Activated naive CD8-positive, alpha-beta T cell (primary cell): ENCODE results near the gene CYB5R3.
"Not testable (repeated sequence)": the region's sequence is repeated elsewhere in the genome, so short reads cannot be mapped to it uniquely, and the experiment has no call there.

Experiments
- H3K27ac Mint-ChIP-seq: one replicate; pipeline ENCODE4 v1.8.0; 2021; ENCODE audit warnings: mixed read lengths
- H3K27me3 Mint-ChIP-seq: one replicate; pipeline ENCODE4 v1.8.0; 2021; ENCODE audit warnings: mixed read lengths
- H3K36me3 Mint-ChIP-seq: one replicate; pipeline ENCODE4 v1.8.0; 2021; ENCODE audit warnings: mixed read lengths
- H3K4me1 Mint-ChIP-seq: one replicate; pipeline ENCODE4 v1.8.0; 2021; ENCODE audit warnings: low read depth, mixed read lengths
- H3K4me3 Mint-ChIP-seq: one replicate; pipeline ENCODE4 v1.8.0; 2021; ENCODE audit warnings: mild to moderate bottlenecking, mixed read lengths
- H3K9me3 Mint-ChIP-seq: one replicate; pipeline ENCODE4 v1.8.0; 2021; ENCODE audit warnings: low read depth, mixed read lengths

CYB5R3 gene

DNA sequence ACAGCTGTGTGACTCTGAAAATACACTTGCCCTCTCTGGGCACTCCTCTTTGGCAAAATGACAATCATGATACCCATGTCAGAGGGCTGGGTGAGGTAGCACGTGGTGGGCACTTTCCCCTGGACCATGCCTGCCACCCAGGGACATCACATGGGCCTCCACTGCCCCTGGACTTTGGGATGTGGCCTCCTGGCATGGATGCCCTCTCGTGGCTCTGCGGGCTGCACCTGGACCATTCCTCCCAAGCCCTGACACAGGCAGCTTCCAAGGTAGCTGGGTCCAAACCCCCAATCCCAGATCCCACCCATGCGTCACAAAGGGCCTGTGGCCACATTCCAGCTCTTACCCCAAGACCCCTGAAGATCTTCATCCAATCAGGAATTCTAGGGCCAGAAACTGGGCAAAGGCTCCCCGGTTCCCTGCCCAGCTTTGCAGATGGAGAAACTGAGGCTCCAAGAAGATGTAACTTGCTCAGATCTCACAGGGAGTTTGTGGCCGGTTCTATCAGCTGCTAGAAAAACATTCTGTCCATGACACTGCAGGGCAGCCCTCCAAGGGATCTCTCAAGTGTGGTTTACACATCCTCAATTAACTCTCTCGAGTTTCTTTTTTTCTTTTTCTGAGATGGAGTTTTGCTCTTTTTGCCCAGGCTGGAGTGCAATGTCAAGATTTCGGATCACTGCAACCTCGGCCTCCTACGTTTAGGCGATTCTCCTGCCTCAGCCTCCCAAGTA lies 35.4 kb upstream of the CYB5R3 start:
- Mint-ChIP-seq H3K36me3 (no peaks in the 10 kb centered on the region), H3K9me3 (peaks cover under 1% of the 10 kb centered on the region), H3K4me3 (no peak overlapping the region), H3K4me1 (no peaks in the 10 kb centered on the region), H3K27ac (no peak overlapping the region), H3K27me3 (no peaks in the 10 kb centered on the region)

DNA sequence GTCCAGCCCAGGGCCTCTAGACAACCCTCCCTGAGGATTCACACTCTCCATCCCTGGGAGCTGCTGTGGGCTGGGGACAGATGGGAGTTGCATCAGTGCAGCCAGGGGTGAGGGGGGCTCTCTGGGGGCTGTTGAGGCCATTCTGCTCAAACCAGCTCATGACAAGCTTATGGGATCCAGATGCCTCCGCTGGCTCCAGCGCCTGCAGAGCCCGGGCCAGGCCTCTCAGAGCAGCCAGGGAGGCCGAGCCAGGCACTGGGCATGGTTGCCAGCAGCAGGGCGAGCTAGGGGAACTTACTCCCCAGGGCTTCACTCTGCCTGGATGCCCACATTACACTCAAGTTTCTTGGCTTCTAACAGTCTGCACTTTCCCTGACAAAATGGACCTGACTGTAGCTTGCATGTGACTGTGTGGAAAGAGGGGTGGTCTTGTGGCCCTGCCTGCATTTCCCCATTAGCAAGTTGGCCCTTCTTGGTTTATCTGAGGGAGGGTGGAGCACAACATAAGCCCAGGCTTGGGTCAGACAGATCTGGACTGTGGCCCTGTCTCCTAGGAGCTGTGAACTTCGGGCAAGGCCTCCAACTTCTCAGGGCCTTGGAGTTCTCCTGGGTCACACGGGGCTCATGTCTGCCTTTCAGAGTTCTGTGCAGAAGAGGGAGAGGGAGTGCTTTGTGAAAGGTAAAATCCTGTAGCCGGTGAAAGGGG lies 34.5 kb upstream of the CYB5R3 start:
- Mint-ChIP-seq H3K4me3 (no peak overlapping the region), H3K36me3 (no peaks in the 10 kb centered on the region), H3K27ac (no peak overlapping the region), H3K27me3 (no peaks in the 10 kb centered on the region), H3K4me1 (no peaks in the 10 kb centered on the region), H3K9me3 (peaks cover 6% of the 10 kb centered on the region)

DNA sequence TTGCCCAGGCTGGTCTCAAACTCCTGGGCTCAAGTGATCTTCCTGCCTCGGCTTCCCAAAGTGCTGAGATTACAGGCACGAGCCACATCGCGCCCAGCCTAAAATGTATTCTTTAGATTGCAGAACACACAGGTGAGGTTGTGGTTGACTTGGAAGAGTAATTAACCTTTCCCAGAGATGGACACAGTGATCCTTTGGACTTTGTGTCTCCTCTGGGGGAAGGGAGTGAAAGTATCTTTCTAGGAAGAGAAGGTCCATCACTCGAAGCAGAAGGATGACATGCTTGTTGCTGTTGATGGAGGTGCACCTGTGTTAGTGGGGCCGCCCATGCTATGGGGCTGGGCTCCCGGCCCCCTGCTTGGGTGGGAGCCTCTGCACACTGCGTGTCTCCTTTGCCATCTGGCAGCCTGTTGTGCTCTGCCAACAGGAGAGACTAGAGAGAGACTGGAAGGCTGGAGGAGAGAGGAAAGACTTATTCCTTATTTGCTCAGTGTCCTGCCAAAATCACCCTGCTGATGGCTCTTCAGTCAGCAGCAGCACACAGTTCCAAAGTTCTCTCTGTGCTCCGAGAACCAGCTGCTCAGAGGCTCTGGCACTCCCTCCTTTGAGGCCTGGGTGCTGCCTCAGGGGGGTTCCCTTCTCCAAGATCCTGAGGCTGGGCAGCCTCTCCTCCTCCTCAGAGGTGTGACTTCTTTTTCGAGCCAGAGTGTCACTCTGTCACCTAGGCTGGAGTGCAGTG lies 33.1 kb upstream of the CYB5R3 start:
- Mint-ChIP-seq H3K9me3 (peaks cover 6% of the 10 kb centered on the region), H3K36me3 (no peaks in the 10 kb centered on the region), H3K4me3 (no peak overlapping the region), H3K4me1 (no peaks in the 10 kb centered on the region), H3K27me3 (no peaks in the 10 kb centered on the region), H3K27ac (no peak overlapping the region)

DNA sequence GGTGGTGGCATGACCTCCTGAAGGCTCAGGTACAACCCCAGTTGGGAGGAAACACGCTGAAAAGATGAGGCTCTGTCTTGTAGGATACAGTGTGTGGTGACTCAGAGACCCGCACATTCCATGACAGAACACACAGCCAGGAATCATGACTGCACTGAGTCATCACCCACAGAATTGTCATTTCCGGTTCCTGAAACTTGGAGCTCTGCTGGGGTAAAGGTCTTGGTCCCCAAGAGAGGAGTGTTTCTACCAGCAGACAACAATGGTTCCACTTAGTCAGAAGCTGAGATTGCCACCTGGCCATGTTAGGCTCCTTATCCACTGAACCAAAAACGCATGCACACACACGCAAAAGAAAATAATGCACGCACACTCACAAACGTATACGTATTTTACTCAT lies 31.5 kb upstream of the CYB5R3 start:
- H3K27ac Mint-ChIP-seq: no peak overlapping the region
- H3K27me3 Mint-ChIP-seq: no peaks in the 10 kb centered on the region
- no peaks in the 10 kb centered on the region for H3K4me1 Mint-ChIP-seq
- no peaks in the 10 kb centered on the region for H3K36me3 Mint-ChIP-seq
- H3K4me3 Mint-ChIP-seq: no peak overlapping the region
- H3K9me3 Mint-ChIP-seq: peaks cover 6% of the 10 kb centered on the region

DNA sequence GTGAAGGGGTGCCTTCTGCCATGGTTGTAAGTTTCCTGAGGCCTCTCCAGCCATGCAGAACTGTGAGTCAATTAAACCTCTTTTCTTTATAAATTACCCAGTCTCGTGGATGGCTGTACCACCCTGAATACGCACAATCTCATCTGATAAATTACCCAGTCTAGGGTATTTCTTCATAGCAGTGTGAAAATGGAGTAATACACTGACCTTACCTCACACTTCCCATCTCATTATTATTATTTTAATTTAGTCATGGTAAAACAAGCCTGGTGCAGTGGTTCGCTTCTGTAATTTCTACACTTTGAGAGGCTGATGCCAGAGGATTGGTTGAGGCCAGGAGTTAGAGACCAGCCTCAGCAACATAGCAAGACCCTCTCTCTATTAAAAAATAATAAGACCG lies 30.5 kb upstream of the CYB5R3 start:
- Mint-ChIP-seq H3K4me1 (no peaks in the 10 kb centered on the region), H3K9me3 (peaks cover 6% of the 10 kb centered on the region), H3K36me3 (no peaks in the 10 kb centered on the region), H3K4me3 (no peak overlapping the region), H3K27me3 (no peaks in the 10 kb centered on the region), H3K27ac (no peak overlapping the region)

DNA sequence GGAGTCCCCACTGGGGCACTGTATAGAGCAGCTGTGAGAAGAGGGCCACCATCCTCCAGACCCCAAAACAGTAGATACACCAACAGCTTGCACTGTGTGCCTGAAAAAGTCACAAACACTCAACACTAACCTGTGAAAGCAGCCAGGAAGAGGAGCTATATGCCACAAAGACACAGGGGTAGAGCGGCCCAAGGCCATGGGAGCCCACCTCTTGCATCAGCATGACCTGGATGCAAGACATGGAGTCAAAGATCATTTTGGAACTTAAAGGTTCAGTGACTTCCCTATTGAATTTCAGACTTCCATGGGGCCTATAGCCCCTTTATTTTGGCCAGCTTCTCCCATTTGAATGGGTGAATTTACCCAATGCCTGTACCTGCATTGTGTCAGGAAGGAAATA lies 29.7 kb upstream of the CYB5R3 start:
- Mint-ChIP-seq H3K36me3 (no peaks in the 10 kb centered on the region), H3K27ac (no peak overlapping the region), H3K4me1 (no peaks in the 10 kb centered on the region), H3K4me3 (no peak overlapping the region), H3K27me3 (no peaks in the 10 kb centered on the region), H3K9me3 (peaks cover 6% of the 10 kb centered on the region)

DNA sequence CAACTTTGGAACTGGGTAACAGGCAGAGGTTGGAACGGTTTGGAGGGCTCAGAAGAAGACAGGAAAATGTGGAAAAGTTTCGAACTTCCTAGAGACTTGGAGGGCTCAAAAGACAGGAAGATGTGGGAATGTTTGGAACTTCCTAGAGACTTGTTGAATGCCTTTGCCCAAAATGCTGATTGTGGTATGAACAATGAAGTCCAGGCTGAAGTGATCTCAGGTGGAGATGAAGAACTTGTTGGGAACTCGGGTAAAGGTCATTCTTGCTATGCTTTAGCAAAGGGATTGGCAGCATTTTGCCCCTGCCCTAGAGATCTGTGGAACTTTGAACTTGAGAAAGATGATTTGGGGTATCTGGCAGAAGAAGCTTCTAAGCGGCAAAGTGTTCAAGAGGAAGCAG lies 28.7 kb upstream of the CYB5R3 start:
- H3K4me3 Mint-ChIP-seq, H3K4me1 Mint-ChIP-seq, H3K27me3 Mint-ChIP-seq, H3K27ac Mint-ChIP-seq, H3K36me3 Mint-ChIP-seq, H3K9me3 Mint-ChIP-seq: not testable (repeated sequence)

DNA sequence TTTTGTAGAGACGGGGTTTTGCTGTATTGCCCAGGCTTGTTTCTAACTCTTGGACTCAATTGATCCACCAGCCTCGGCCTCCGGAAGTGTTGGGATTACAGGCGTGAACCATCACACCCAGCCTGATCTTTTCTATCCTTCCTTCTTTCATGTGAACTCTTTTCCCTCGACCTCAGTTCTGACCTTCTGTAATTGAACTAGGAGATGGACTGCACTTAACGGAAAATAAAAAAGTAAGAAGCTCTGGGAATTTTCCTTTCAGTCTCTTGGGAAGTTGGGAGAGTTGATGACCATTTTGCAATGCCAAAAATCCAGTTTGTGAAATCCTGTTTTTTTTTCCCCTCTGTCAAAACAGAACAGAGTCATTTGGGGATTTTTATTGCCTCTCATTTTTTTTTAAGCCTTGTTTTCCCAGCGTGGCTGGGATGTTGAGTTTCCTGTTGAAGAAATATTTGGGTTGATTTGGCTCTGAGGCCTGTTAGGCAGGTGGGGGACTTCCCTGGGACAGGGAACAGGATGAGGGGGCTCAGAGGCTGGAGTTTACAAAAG lies 26.9 kb upstream of the CYB5R3 start:
- no peak overlapping the region for H3K4me3 Mint-ChIP-seq
- H3K27me3 Mint-ChIP-seq: no peaks in the 10 kb centered on the region
- H3K27ac Mint-ChIP-seq: no peak overlapping the region
- no peaks in the 10 kb centered on the region for H3K36me3 Mint-ChIP-seq
- peaks cover 6% of the 10 kb centered on the region for H3K9me3 Mint-ChIP-seq
- H3K4me1 Mint-ChIP-seq: peaks cover 4% of the 10 kb centered on the region

DNA sequence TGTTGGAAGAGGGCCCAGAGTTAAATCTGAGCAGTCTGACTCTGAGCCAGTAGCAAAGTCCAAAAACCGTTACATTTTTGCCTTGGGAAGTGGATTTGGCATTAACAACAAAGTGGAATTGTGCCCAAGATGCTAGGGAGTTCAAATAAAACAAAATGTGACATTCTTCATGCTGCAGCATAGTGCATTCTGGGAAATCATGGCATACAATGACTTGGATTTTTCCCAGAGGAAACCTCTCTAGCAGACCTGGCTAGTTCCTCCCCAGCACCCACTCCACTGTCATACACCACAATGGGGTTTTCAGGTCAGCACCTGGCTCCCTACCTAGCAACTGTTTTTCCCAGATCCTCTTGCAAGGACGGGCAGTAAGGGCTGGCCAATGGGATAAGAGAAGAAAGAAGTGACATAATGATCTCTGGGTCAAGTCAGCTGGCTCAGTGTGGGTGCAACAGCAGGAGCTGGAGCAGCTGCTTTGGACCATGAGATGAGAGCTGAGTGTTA lies 24.8 kb upstream of the CYB5R3 start:
- H3K27me3 Mint-ChIP-seq: no peaks in the 10 kb centered on the region
- H3K27ac Mint-ChIP-seq: no peak overlapping the region
- H3K4me1 Mint-ChIP-seq: peaks cover 6% of the 10 kb centered on the region
- no peaks in the 10 kb centered on the region for H3K9me3 Mint-ChIP-seq
- no peaks in the 10 kb centered on the region for H3K36me3 Mint-ChIP-seq
- no peak overlapping the region for H3K4me3 Mint-ChIP-seq

DNA sequence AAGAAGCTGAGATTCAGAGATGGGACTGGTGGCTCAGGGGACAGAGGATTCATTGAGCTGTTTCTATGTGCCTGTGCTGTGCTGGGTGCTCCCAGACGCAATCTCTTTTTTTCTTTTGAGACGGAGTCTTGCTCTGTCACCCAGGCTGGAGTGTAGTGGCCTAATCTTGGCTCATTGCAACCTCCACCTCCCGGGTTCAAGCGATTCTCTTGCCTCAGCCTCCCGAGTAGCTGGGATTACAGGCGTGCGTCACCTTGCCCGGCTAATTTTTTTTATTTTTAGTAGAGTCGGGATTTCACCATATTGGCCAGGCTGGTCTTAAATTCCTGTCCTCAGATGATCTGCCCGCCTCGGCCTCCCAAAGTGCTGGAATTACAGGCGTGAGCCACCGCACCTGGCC lies 23.9 kb upstream of the CYB5R3 start:
- not testable (repeated sequence) for H3K27me3 Mint-ChIP-seq, H3K4me3 Mint-ChIP-seq, H3K9me3 Mint-ChIP-seq, H3K36me3 Mint-ChIP-seq, H3K4me1 Mint-ChIP-seq, H3K27ac Mint-ChIP-seq

DNA sequence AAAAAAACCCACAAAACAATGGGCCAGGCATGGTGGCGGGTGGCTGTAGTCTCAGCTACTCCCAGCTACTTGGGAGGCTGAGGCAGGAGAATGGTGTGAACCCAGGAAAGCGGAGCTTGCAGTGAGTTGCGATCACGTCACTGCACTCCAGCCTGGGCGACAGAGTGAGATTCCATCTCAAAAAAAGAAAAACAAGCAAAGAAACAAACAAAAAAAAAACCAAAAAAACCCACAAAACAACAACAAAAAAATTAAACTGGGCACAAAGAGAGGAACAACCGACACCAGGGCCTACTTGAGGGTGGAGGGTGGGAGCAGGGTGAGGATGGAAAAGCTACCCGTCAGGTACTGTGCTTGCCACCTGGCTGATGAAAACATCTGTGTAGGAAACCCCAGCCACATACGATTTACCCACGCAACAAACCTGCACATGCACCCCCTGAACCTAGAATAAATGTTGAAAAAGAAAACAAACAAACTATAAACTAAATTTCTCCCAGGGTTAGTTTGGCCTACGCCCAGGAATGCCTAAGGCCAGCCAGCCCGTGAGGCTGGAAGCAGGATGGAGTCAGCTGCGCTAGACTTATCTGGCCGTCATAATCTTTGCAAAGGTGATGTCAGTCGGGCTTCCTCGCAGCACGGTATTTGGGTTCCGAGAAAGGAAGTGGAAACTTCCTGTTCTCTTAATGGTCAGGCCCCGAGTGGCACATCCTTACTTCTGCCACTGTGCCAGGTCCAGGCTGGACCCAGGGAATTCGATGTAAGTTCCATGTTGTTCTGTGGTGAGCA lies 21.9 kb upstream of the CYB5R3 start:
- Mint-ChIP-seq H3K4me3 (no peak overlapping the region), H3K27ac (no peak overlapping the region), H3K27me3 (no peaks in the 10 kb centered on the region), H3K36me3 (no peaks in the 10 kb centered on the region), H3K4me1 (peaks cover 6% of the 10 kb centered on the region), H3K9me3 (no peaks in the 10 kb centered on the region)

DNA sequence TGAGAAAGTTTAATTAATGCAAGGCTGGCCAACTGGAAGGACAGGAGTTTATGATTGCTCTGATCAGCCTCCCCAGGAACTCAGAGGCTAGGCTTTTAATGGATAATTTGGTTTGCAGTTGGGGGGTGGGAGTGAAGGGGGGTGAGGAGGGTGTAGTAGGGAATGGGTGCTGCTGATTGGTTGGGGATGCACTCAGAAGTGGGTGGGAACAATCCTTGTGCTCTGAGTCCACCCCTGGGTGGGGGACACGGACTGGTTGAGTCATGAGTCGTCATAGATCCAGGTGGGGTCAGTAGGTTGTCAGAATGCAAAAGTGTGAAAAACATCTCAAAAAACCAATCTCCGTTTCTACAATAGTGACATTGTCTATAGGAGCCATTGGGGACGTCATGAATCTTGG lies 20.9 kb upstream of the CYB5R3 start:
- H3K27me3 Mint-ChIP-seq: no peaks in the 10 kb centered on the region
- H3K9me3 Mint-ChIP-seq: no peaks in the 10 kb centered on the region
- H3K4me1 Mint-ChIP-seq: peaks cover 6% of the 10 kb centered on the region
- no peaks in the 10 kb centered on the region for H3K36me3 Mint-ChIP-seq
- H3K4me3 Mint-ChIP-seq: no peak overlapping the region
- H3K27ac Mint-ChIP-seq: no peak overlapping the region

DNA sequence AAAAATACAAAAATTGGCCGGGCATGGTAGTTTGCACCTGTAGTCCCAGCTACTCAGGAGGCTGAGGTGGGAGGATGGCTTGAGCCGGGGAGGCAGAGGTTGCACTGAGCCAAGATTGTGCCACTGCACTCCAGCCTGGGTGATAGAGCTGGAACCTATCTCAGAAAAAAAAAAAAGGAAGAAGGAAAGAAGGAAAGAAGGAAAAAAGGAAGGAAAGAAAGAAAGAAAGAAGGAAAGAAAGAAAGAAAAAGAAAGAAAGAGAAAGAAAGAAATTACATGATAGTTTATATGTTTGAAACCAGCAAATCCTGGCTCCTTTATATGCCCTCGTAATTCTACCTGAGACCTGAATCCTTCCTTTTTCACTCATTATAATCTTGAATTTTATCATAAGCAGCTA lies 17.2 kb upstream of the CYB5R3 start:
- H3K27me3 Mint-ChIP-seq, H3K4me1 Mint-ChIP-seq, H3K36me3 Mint-ChIP-seq, H3K9me3 Mint-ChIP-seq, H3K27ac Mint-ChIP-seq, H3K4me3 Mint-ChIP-seq: not testable (repeated sequence)

DNA sequence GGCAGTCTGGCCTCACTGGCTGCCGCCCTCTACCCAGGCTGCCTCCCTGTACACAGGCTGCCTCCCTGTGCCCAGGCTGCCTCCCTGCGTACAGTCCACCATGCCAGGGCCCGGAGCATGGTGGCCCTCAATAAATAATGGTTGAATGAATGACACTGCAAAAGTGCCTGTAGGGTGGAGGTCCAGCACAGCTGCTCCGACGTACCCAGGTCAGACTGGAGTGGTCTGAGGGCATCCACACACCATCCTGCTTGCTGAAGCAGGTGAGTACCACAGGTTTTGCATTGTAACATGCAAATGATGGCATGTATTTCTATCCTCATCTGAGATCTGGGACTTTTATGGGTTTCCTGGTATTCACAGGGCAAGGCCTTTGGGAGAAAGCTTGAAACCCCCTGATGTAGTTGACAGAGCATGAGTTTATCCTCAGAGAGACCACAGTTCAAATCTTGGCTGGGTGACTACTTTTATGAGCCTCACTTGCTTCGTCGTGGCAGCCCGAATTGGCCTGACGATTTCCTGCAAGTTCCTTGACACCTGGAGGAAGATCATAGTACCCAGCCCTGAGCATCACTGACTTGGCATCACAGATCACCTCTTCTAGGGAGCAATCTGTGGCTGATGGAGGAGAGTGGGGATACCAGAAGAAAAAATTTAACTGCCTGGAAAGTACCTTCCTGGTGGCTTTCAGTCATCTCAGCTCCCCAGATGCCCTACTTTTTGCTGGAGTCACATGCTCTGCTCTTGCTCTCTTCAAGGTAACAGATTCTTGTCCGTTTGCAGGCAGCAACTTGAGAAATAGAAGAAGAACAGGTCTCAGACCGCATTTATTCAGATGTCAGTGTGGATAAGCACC lies 16.0 kb upstream of the CYB5R3 start:
- H3K4me1 Mint-ChIP-seq: no peaks in the 10 kb centered on the region
- no peak overlapping the region for H3K4me3 Mint-ChIP-seq
- H3K36me3 Mint-ChIP-seq: no peaks in the 10 kb centered on the region
- H3K27me3 Mint-ChIP-seq: no peaks in the 10 kb centered on the region
- no peak overlapping the region for H3K27ac Mint-ChIP-seq
- no peaks in the 10 kb centered on the region for H3K9me3 Mint-ChIP-seq
